Activated naive CD8-positive, alpha-beta T cell treated with anti-CD3 and anti-CD28 coated beads, Interleukin-2, amount 50 U/mL, for 24 hours (primary cell): Measurements from ENCODE around the gene OXNAD1.
A peak's percentile ranks its signal among the peaks of the same experiment; 100 is the strongest.

ENCODE experiments used
- ATAC-seq: fragments of 150-1000 bp; cut with Tn5 transposase; one replicate; pipeline ENCODE4 v1.10.0; 2021
- DNase-seq: peaks from one replicate; pipeline ENCODE4 v3.0.0; 2021
- H3K27ac Mint-ChIP-seq: one replicate; pipeline ENCODE4 v1.8.0; 2021; ENCODE audit warnings: mild to moderate bottlenecking, mixed read lengths
- H3K27me3 Mint-ChIP-seq: one replicate; pipeline ENCODE4 v1.8.0; 2021; ENCODE audit warnings: mixed read lengths
- H3K36me3 Mint-ChIP-seq: one replicate; pipeline ENCODE4 v1.8.0; 2021; ENCODE audit warnings: low read depth, mixed read lengths
- H3K4me1 Mint-ChIP-seq: one replicate; pipeline ENCODE4 v1.8.0; 2021; ENCODE audit warnings: mixed read lengths
- H3K4me3 Mint-ChIP-seq: one replicate; pipeline ENCODE4 v1.8.0; 2021; ENCODE audit warnings: mild to moderate bottlenecking, moderate library complexity, mixed read lengths
- H3K9me3 Mint-ChIP-seq: one replicate; pipeline ENCODE4 v1.8.0; 2021; ENCODE audit warnings: mixed read lengths

OXNAD1 gene

GRCh38 chr3:16264708-16265454 is at the start of gene OXNAD1, which contains the start of gene DPH3:
Gene OXNAD1, plus strand, starts transcription at chr3:16265212. Its CDS starts 5,741 bp downstream, at chr3:16270953.
Gene DPH3, minus strand, starts transcription at chr3:16264943. Its CDS starts 67 bp downstream, at chr3:16264876.
- Mint-ChIP-seq H3K27ac (peak within 1 kb of the TSS; percentile 98), H3K4me3 (peak within 1 kb of the TSS; percentile 92), H3K27me3 (peaks cover 2% of the 10 kb centered on the region), H3K36me3 (peaks cover 13% of the 10 kb centered on the region), H3K4me1 (peaks cover 32% of the 10 kb centered on the region), H3K9me3 (no peaks in the 10 kb centered on the region)
- peak; percentile 99 for DNase-seq
- ATAC-seq = peak; percentile 98

GRCh38 chr3:16216373-16216935 is 48.6 kb upstream of the OXNAD1 start:
- DNase-seq (no peak), ATAC-seq (no peak)
- no peaks in the 10 kb centered on the region for H3K36me3 Mint-ChIP-seq
- H3K27ac Mint-ChIP-seq = no peak overlapping the region
- H3K4me3 Mint-ChIP-seq = no peak overlapping the region
- H3K27me3 Mint-ChIP-seq = peaks cover 2% of the 10 kb centered on the region
- no peaks in the 10 kb centered on the region for H3K4me1 Mint-ChIP-seq
- H3K9me3 Mint-ChIP-seq = no peaks in the 10 kb centered on the region

GRCh38 chr3:16219777-16220176 is 45.2 kb upstream of the OXNAD1 start:
- H3K27ac Mint-ChIP-seq = no peak overlapping the region
- DNase-seq (no peak), ATAC-seq (no peak)
- no peaks in the 10 kb centered on the region for H3K36me3 Mint-ChIP-seq
- H3K9me3 Mint-ChIP-seq = no peaks in the 10 kb centered on the region
- peaks cover 2% of the 10 kb centered on the region for H3K4me1 Mint-ChIP-seq
- peaks cover 2% of the 10 kb centered on the region for H3K27me3 Mint-ChIP-seq
- H3K4me3 Mint-ChIP-seq = no peak overlapping the region

- no peaks in the 10 kb centered on the region for H3K36me3 Mint-ChIP-seq
- no peak for DNase-seq
- peaks cover 7% of the 10 kb centered on the region for H3K9me3 Mint-ChIP-seq
- no peak overlapping the region for H3K4me3 Mint-ChIP-seq
- no peak for ATAC-seq
- H3K27ac Mint-ChIP-seq = no peak overlapping the region
- H3K27me3 Mint-ChIP-seq = peaks cover 2% of the 10 kb centered on the region
- peaks cover 2% of the 10 kb centered on the region for H3K4me1 Mint-ChIP-seq
These were observed 43.0 kb upstream of the OXNAD1 start for GRCh38 chr3:16221990-16222389.

GRCh38 chr3:16222547-16222946 is 42.5 kb upstream of the OXNAD1 start:
- Mint-ChIP-seq H3K27ac (no peak overlapping the region), H3K4me1 (peaks cover 2% of the 10 kb centered on the region), H3K36me3 (no peaks in the 10 kb centered on the region), H3K4me3 (no peak overlapping the region), H3K27me3 (peaks cover 2% of the 10 kb centered on the region), H3K9me3 (peaks cover 7% of the 10 kb centered on the region)
- DNase-seq (no peak), ATAC-seq (no peak)

GRCh38 chr3:16224325-16224724 is 40.7 kb upstream of the OXNAD1 start:
- H3K4me3 Mint-ChIP-seq = no peak overlapping the region
- peaks cover 7% of the 10 kb centered on the region for H3K27me3 Mint-ChIP-seq
- ATAC-seq (no peak), DNase-seq (no peak)
- peaks cover 7% of the 10 kb centered on the region for H3K9me3 Mint-ChIP-seq
- no peak overlapping the region for H3K27ac Mint-ChIP-seq
- H3K36me3 Mint-ChIP-seq = no peaks in the 10 kb centered on the region
- H3K4me1 Mint-ChIP-seq = peaks cover 2% of the 10 kb centered on the region

GRCh38 chr3:16227566-16227965 is 37.4 kb upstream of the OXNAD1 start:
- Mint-ChIP-seq H3K36me3 (no peaks in the 10 kb centered on the region), H3K27ac (no peak overlapping the region), H3K27me3 (peaks cover 7% of the 10 kb centered on the region), H3K9me3 (peaks cover 7% of the 10 kb centered on the region), H3K4me3 (no peak overlapping the region), H3K4me1 (peaks cover 2% of the 10 kb centered on the region)
- DNase-seq (no peak), ATAC-seq (no peak)

- H3K4me3 Mint-ChIP-seq = no peak overlapping the region
- H3K27ac Mint-ChIP-seq = no peak overlapping the region
- H3K36me3 Mint-ChIP-seq = no peaks in the 10 kb centered on the region
- peaks cover 7% of the 10 kb centered on the region for H3K9me3 Mint-ChIP-seq
- DNase-seq (no peak), ATAC-seq (no peak)
- H3K27me3 Mint-ChIP-seq = peaks cover 7% of the 10 kb centered on the region
- no peaks in the 10 kb centered on the region for H3K4me1 Mint-ChIP-seq
These were observed 35.3 kb upstream of the OXNAD1 start for GRCh38 chr3:16229681-16230080.

- no peaks in the 10 kb centered on the region for H3K36me3 Mint-ChIP-seq
- peaks cover 7% of the 10 kb centered on the region for H3K27me3 Mint-ChIP-seq
- no peak overlapping the region for H3K4me3 Mint-ChIP-seq
- no peak for ATAC-seq
- DNase-seq = no peak
- no peak overlapping the region for H3K27ac Mint-ChIP-seq
- no peaks in the 10 kb centered on the region for H3K9me3 Mint-ChIP-seq
- H3K4me1 Mint-ChIP-seq = no peaks in the 10 kb centered on the region
These were observed 33.0 kb upstream of the OXNAD1 start for GRCh38 chr3:16231983-16232382.

GRCh38 chr3:16233806-16234205 is 31.2 kb upstream of the OXNAD1 start:
- Mint-ChIP-seq H3K4me3 (no peak overlapping the region), H3K9me3 (no peaks in the 10 kb centered on the region), H3K27me3 (no peaks in the 10 kb centered on the region), H3K27ac (no peak overlapping the region), H3K36me3 (no peaks in the 10 kb centered on the region), H3K4me1 (no peaks in the 10 kb centered on the region)
- ATAC-seq (no peak), DNase-seq (no peak)

- Mint-ChIP-seq H3K27me3 (no peaks in the 10 kb centered on the region), H3K36me3 (no peaks in the 10 kb centered on the region)
- no peak for ATAC-seq
These were observed 30.7 kb upstream of the OXNAD1 start for GRCh38 chr3:16234281-16234680.

GRCh38 chr3:16236030-16236639 is 28.9 kb upstream of the OXNAD1 start:
- Mint-ChIP-seq H3K27ac (no peak overlapping the region), H3K36me3 (no peaks in the 10 kb centered on the region), H3K27me3 (no peaks in the 10 kb centered on the region), H3K4me1 (peaks cover 4% of the 10 kb centered on the region), H3K4me3 (no peak overlapping the region), H3K9me3 (no peaks in the 10 kb centered on the region)
- ATAC-seq = no peak
- DNase-seq = no peak

More at GRCh38 chr3:16234281-16234680, 30.7 kb upstream of the OXNAD1 start:
- H3K4me1 Mint-ChIP-seq = no peaks in the 10 kb centered on the region
- no peak overlapping the region for H3K4me3 Mint-ChIP-seq
- H3K9me3 Mint-ChIP-seq = no peaks in the 10 kb centered on the region
- no peak overlapping the region for H3K27ac Mint-ChIP-seq
- no peak for DNase-seq

GRCh38 chr3:16236856-16237393 is 28.1 kb upstream of the OXNAD1 start:
- Mint-ChIP-seq H3K36me3 (no peaks in the 10 kb centered on the region), H3K27ac (no peak overlapping the region), H3K4me3 (no peak overlapping the region), H3K4me1 (peaks cover 4% of the 10 kb centered on the region), H3K27me3 (no peaks in the 10 kb centered on the region), H3K9me3 (no peaks in the 10 kb centered on the region)
- DNase-seq (no peak), ATAC-seq (no peak)

GRCh38 chr3:16239086-16239770 is 25.8 kb upstream of the OXNAD1 start:
- Mint-ChIP-seq H3K4me1 (peaks cover 4% of the 10 kb centered on the region), H3K9me3 (no peaks in the 10 kb centered on the region), H3K4me3 (no peak overlapping the region), H3K27ac (no peak overlapping the region), H3K36me3 (no peaks in the 10 kb centered on the region), H3K27me3 (no peaks in the 10 kb centered on the region)
- DNase-seq (no peak), ATAC-seq (no peak)
